ENCODE data around the gene ABCG1.

The ABCG1 gene

GRCh38 chr21:42332557-42333317, 113.8 kb downstream of the ABCG1 start:
- no peak for DNase-seq

GRCh38 chr21:42336054-42336453, 117.1 kb downstream of the ABCG1 start:
- no peak for DNase-seq

- no peak for DNase-seq
Measured at GRCh38 chr21:42337276-42337675, 118.3 kb downstream of the ABCG1 start.

GRCh38 chr21:42337830-42338728, 119.1 kb downstream of the ABCG1 start:
- peak; percentile 70 to 88 for DNase-seq

GRCh38 chr21:42338729-42339715, 120.1 kb downstream of the ABCG1 start:
- no peak for DNase-seq

- DNase-seq = no peak
Measured at GRCh38 chr21:42340187-42341050, 121.5 kb downstream of the ABCG1 start.

GRCh38 chr21:42341776-42342542, 123.0 kb downstream of the ABCG1 start:
- no peak for DNase-seq

- no peak for DNase-seq
Measured at GRCh38 chr21:42343101-42343500, 124.2 kb downstream of the ABCG1 start.

GRCh38 chr21:42343556-42343955, 124.6 kb downstream of the ABCG1 start:
- DNase-seq = no peak

GRCh38 chr21:42343963-42344510, 125.1 kb downstream of the ABCG1 start:
- DNase-seq = no peak

- no peak for DNase-seq
Measured at GRCh38 chr21:42344631-42345030, 125.7 kb downstream of the ABCG1 start.

- DNase-seq = no peak
Measured at GRCh38 chr21:42346441-42346840, 127.5 kb downstream of the ABCG1 start.
